RCC 7860 (cell line): Measurements from ENCODE around the gene MCRIP2.

Experiments
- DNase-seq: peaks from one replicate; pipeline ENCODE4 v3.0.0-alpha.2; 2015; ENCODE audit warnings: low spot score
- FAIRE-seq: peaks from 2 replicates; lab custom pipeline; 2012; peaks lifted over from hg19 to GRCh38; lab: Jason Lieb, UNC

MCRIP2 gene

GRCh38 chr16:616733-617586 lies 24.7 kb upstream of the MCRIP2 start:
- DNase-seq, result no peak
- FAIRE-seq, result no peak

- FAIRE-seq (no peak), DNase-seq (no peak)
Measured at GRCh38 chr16:617855-618254, 23.8 kb upstream of the MCRIP2 start.

- FAIRE-seq (no peak), DNase-seq (no peak)
Measured at GRCh38 chr16:619476-620100, 22.0 kb upstream of the MCRIP2 start.

GRCh38 chr16:620700-621525 lies 20.7 kb upstream of the MCRIP2 start:
- DNase-seq (no peak), FAIRE-seq (no peak)

- FAIRE-seq (no peak), DNase-seq (no peak)
Measured at GRCh38 chr16:621526-622105, 20.0 kb upstream of the MCRIP2 start.

- FAIRE-seq (no peak), DNase-seq (no peak)
Measured at GRCh38 chr16:622920-623280, 18.7 kb upstream of the MCRIP2 start.

- no peak for FAIRE-seq
- DNase-seq, result no peak
Measured at GRCh38 chr16:624526-625070, 17.0 kb upstream of the MCRIP2 start.

GRCh38 chr16:625117-625976 lies 16.3 kb upstream of the MCRIP2 start:
- DNase-seq (no peak), FAIRE-seq (no peak)

- DNase-seq (no peak), FAIRE-seq (no peak)
Measured at GRCh38 chr16:625977-626765, 15.5 kb upstream of the MCRIP2 start.

GRCh38 chr16:626787-627453 lies 14.7 kb upstream of the MCRIP2 start:
- FAIRE-seq, result peak; percentile 89

GRCh38 chr16:627454-628239 lies 14.0 kb upstream of the MCRIP2 start:
- peak; percentile 89 for DNase-seq
- FAIRE-seq, result peak; percentile 80

More at GRCh38 chr16:626787-627453, 14.7 kb upstream of the MCRIP2 start:
- DNase-seq, result peak; percentile 98

GRCh38 chr16:628321-629061 lies 13.1 kb upstream of the MCRIP2 start:
- no peak for FAIRE-seq
- DNase-seq, result no peak

GRCh38 chr16:629185-629832 lies 12.3 kb upstream of the MCRIP2 start:
- FAIRE-seq (no peak), DNase-seq (no peak)

GRCh38 chr16:629833-630248 lies 11.8 kb upstream of the MCRIP2 start:
- FAIRE-seq, result no peak

GRCh38 chr16:630249-630814 lies 11.3 kb upstream of the MCRIP2 start:
- no peak for DNase-seq
- no peak for FAIRE-seq

More at GRCh38 chr16:629833-630248, 11.8 kb upstream of the MCRIP2 start:
- DNase-seq, result no peak

- DNase-seq (no peak), FAIRE-seq (no peak)
Measured at GRCh38 chr16:630815-631405, 10.7 kb upstream of the MCRIP2 start, which contains the start of gene WFIKKN1. TSS of gene WFIKKN1 (plus strand) at chr16:630985. CDS start at chr16:631254, 269 bp downstream.
